HCT116 (cell line): Measurements from ENCODE around the gene DZIP1L. TPM values are rescaled to one million over a fixed set of nuclear protein-coding genes. Genes with fewer than 3 reads are reported as not detected.

ENCODE experiments used
- ATAC-seq: fragments of 200-7000 bp; cut with Tn5 transposase; 2 replicates; pipeline ENCODE4 v1.9.1; 2020; ENCODE audit warnings: mild to moderate bottlenecking, moderate library complexity
- BruUV-seq: library from RNA; stranded (reverse); fragments of 400-500 nt; replicated peaks from 2 replicates; lab custom pipeline; 2021; lab: Mats Ljungman, UMichigan
- CTCF ChIA-PET: fragments of 300-600 bp; sonication (Branson Sonifier 250); formaldehyde crosslinking; loops from one replicate; lab custom pipeline; 2021; ENCODE audit warnings: antibody characterized with exemption; lab: Charles Lee
- POLR2A ChIA-PET: fragments of 300-600, 350-600 bp; sonication (Branson Sonifier 250); formaldehyde crosslinking; loops from one replicate; lab custom pipeline; 2021; ENCODE audit warnings: antibody characterized with exemption; lab: Charles Lee
- RAD21 ChIA-PET, 2 experiments: fragments of 300-600 bp; sonication (Branson Sonifier 250); formaldehyde crosslinking; loops; one replicate each; lab custom pipeline; 2023; ENCODE audit warnings: low total read pairs in 2 of 2; ENCODE audit not compliant: uncharacterized antibody in 2 of 2, unreplicated experiment in 2 of 2, low non-redundant PET in 1 of 2; lab: Charles Lee
- DNase-seq: peaks from one replicate; pipeline ENCODE4 v3.0.0-alpha.2; 2010; ENCODE audit warnings: low read depth, low spot score
- H2AFZ ChIP-seq: fragments of 200-600 bp; shearing (Covaris generic), sonication (generic); 2 replicates; pipeline ENCODE4 v1.6.1; 2017; ENCODE audit warnings: low read depth, mixed run types, mixed read lengths, antibody characterized with exemption, low read length; ENCODE audit not compliant: poor library complexity, severe bottlenecking
- H3K27ac ChIP-seq: 2 replicates; pipeline ENCODE4 v1.5.1; 2012; ENCODE audit warnings: low read depth, low read length
- H3K27me3 ChIP-seq: fragments of 200-600 bp; sonication (generic); 2 replicates; pipeline ENCODE4 v1.6.1; 2016; ENCODE audit warnings: mixed run types, low read length, mixed read lengths; ENCODE audit not compliant: insufficient read depth
- H3K36me3 ChIP-seq, 2 experiments: fragments of 200-500 bp in 1 of 2; fragments of 200-600 bp in 1 of 2; sonication (Bioruptor generic) in 1 of 2; sonication (generic) in 1 of 2; 2 replicates each; pipeline versions ENCODE4 v1.5.1 to v1.6.1; 2014 to 2016; ENCODE audit warnings: low read length in 2 of 2, inconsistent platforms in 1 of 2, mixed read lengths in 1 of 2, mixed run types in 1 of 2; ENCODE audit not compliant: insufficient read depth in 2 of 2, control insufficient read depth in 1 of 2
- H3K4me1 ChIP-seq, 2 experiments: fragments of 200-600 bp in 1 of 2; sonication (generic) in 1 of 2; 2 replicates each; pipeline versions ENCODE4 v1.5.1 to v1.6.1; 2012 to 2017; ENCODE audit warnings: low read length in 2 of 2, inconsistent platforms in 1 of 2, mild to moderate bottlenecking in 1 of 2, mixed read lengths in 1 of 2, mixed run types in 1 of 2, moderate library complexity in 1 of 2; ENCODE audit not compliant: insufficient read depth in 2 of 2, control insufficient read depth in 1 of 2
- H3K4me2 ChIP-seq: fragments of 200-600 bp; sonication (generic); 2 replicates; pipeline ENCODE4 v1.6.1; 2017; ENCODE audit warnings: mixed run types, low read length, mixed read lengths
- H3K4me3 ChIP-seq, 2 experiments: fragments of 200-600 bp in 1 of 2; sonication (generic) in 1 of 2; replicated peaks in 1 of 2; 2 replicates each; pipeline ENCODE4 v1.5.1; 2011 to 2016; ENCODE audit warnings: low read length in 2 of 2, control low read depth in 1 of 2, low read depth in 1 of 2, mild to moderate bottlenecking in 1 of 2, mixed read lengths in 1 of 2, mixed run types in 1 of 2
- H3K79me2 ChIP-seq: fragments of 200-600 bp; sonication (generic); 2 replicates; pipeline ENCODE4 v1.6.1; 2017; ENCODE audit warnings: mild to moderate bottlenecking, mixed run types, low read length, moderate library complexity, mixed read lengths; ENCODE audit not compliant: insufficient read depth
- H3K9ac ChIP-seq: fragments of 200-600 bp; sonication (generic); 2 replicates; pipeline ENCODE4 v1.6.1; 2016; ENCODE audit warnings: low read length, mixed read lengths
- H3K9me2 ChIP-seq: fragments of 200-600 bp; sonication (generic), shearing (Covaris generic); 2 replicates; pipeline ENCODE4 v1.6.1; 2017; ENCODE audit warnings: mixed run types, mild to moderate bottlenecking, moderate library complexity; ENCODE audit not compliant: insufficient read depth
- H3K9me3 ChIP-seq, 2 experiments: fragments of 200-500 bp in 1 of 2; fragments of 200-600 bp in 1 of 2; sonication (Bioruptor generic) in 1 of 2; sonication (generic) in 1 of 2; 2 replicates each; pipeline ENCODE4 v1.6.1; 2014 to 2017; ENCODE audit warnings: low read length in 2 of 2, mixed read lengths in 2 of 2, inconsistent platforms in 1 of 2, low read depth in 1 of 2, mild to moderate bottlenecking in 1 of 2, mixed run types in 1 of 2, moderate library complexity in 1 of 2; ENCODE audit not compliant: control insufficient read depth in 1 of 2, insufficient read depth in 1 of 2
- H4K20me1 ChIP-seq: fragments of 200-600 bp; sonication (generic), shearing (Covaris generic); 2 replicates; pipeline ENCODE4 v1.6.1; 2017; ENCODE audit warnings: mixed run types, mild to moderate bottlenecking, moderate library complexity; ENCODE audit not compliant: insufficient read depth
- ATF3 ChIP-seq: IDR thresholded peaks from 2 replicates; pipeline ENCODE4 v1.6.1; 2012
- CBX3 ChIP-seq: IDR thresholded peaks from 2 replicates; pipeline ENCODE4 v1.6.1; 2012; ENCODE audit warnings: low read depth
- CEBPB ChIP-seq: IDR thresholded peaks from 2 replicates; pipeline ENCODE4 v1.6.1; 2012; ENCODE audit warnings: low read depth
- EGR1 ChIP-seq: IDR thresholded peaks from 2 replicates; pipeline ENCODE4 v1.6.1; 2012; ENCODE audit warnings: low read depth
- EZH2 ChIP-seq: fragments of 200-600 bp; sonication (generic); IDR thresholded peaks from 2 replicates; pipeline ENCODE4 v1.6.1; 2017; ENCODE audit warnings: antibody characterized with exemption, mixed run types
- JUND ChIP-seq: IDR thresholded peaks from 2 replicates; pipeline ENCODE4 v1.6.1; 2012
- POLR2AphosphoS5 ChIP-seq: IDR thresholded peaks from 2 replicates; pipeline ENCODE4 v1.6.1; 2011; ENCODE audit warnings: mild to moderate bottlenecking, low read depth, low read length, moderate library complexity
- RAD21 ChIP-seq: IDR thresholded peaks from 2 replicates; pipeline ENCODE4 v1.6.1; 2012; ENCODE audit warnings: low read depth, mild to moderate bottlenecking
- REST ChIP-seq: IDR thresholded peaks from 2 replicates; pipeline ENCODE4 v1.6.1; 2012; ENCODE audit warnings: low read depth
- SIN3A ChIP-seq: IDR thresholded peaks from 2 replicates; pipeline ENCODE4 v1.6.1; 2012; ENCODE audit warnings: low read depth
- TCF7L2 ChIP-seq: IDR thresholded peaks from 2 replicates; pipeline ENCODE4 v1.7.0; 2011; ENCODE audit warnings: borderline replicate concordance, inconsistent platforms; ENCODE audit not compliant: insufficient read depth, insufficient read length; ENCODE audit errors: extremely low read depth
- YY1 ChIP-seq: IDR thresholded peaks from 2 replicates; pipeline ENCODE4 v1.6.1; 2011; ENCODE audit warnings: low read length, low read depth, moderate library complexity, mild to moderate bottlenecking; ENCODE audit not compliant: insufficient replicate concordance; ENCODE audit errors: extremely low read depth
- ZBTB33 ChIP-seq: IDR thresholded peaks from 2 replicates; pipeline ENCODE4 v1.6.1; 2011; ENCODE audit warnings: mild to moderate bottlenecking, low read length, moderate library complexity; ENCODE audit not compliant: insufficient replicate concordance; ENCODE audit errors: extremely low read depth
- ZNF274 ChIP-seq: fragments of 200-500 bp; sonication (Bioruptor generic); IDR thresholded peaks from 2 replicates; pipeline ENCODE4 v1.6.1; 2014; ENCODE audit warnings: mild to moderate bottlenecking, low read depth, low read length, inconsistent platforms
- intact Hi-C: fragments of 100-400 bp; cut with micrococcal nuclease; formaldehyde crosslinking; loops from 2 replicates; pipeline ENCODE4 v1.10.0; 2022
- total RNA-seq: library from RNA; stranded (reverse); gene quantifications from one replicate; pipeline ENCODE4 v1.2.1, GENCODE V29; 2021; ENCODE audit not compliant: unreplicated experiment

DZIP1L gene
- total RNA-seq, 1 experiment from 2014 or later: 9.6 TPM

GRCh38 chr3:138012526-138012925 is 102.9 kb downstream of the DZIP1L start:
- no TSS peak for BruUV-seq
- TF ChIP-seq ATF3 (no peak), YY1 (no peak), SIN3A (no peak), POLR2AphosphoS5 (no peak), ZBTB33 (no peak), EZH2 (no peak), REST (no peak), RAD21 (no peak), CEBPB (no peak), EGR1 (no peak), TCF7L2 (no peak), JUND (no peak), ZNF274 (no peak), CBX3 (no peak)

More at GRCh38 chr3:138012526-138012925, 102.9 kb downstream of the DZIP1L start:
- Histone ChIP-seq H4K20me1 (no peaks in the 10 kb centered on the region), H3K36me3 (no peaks in the 10 kb centered on the region), H3K4me2 (no peak overlapping the region), H3K9me2 (no peaks in the 10 kb centered on the region), H3K27me3 (no peaks in the 10 kb centered on the region), H3K4me1 (no peaks in the 10 kb centered on the region), H3K4me3 (no peak overlapping the region), H3K27ac (no peak overlapping the region), H2AFZ (no peak overlapping the region), H3K79me2 (no peaks in the 10 kb centered on the region), H3K9ac (no peak overlapping the region), H3K9me3 (no peaks in the 10 kb centered on the region)
- POLR2A ChIA-PET: no interaction called here
- ATAC-seq (no peak), DNase-seq (no peak)
- intact Hi-C loops: no loop called here
- RAD21 ChIA-PET: no interaction called here
- CTCF ChIA-PET: no interaction called here

Other genes starting within 250 kb of the DZIP1L start
- gene CLDN18, start 105.4 kb downstream of the DZIP1L start, total RNA-seq: 0.17 TPM
- gene A4GNT, start 16.8 kb upstream of the DZIP1L start, total RNA-seq: not detected
- gene DBR1, start 59.3 kb upstream of the DZIP1L start, total RNA-seq: 21.6 TPM
- gene ARMC8, start 71.7 kb upstream of the DZIP1L start, total RNA-seq: 36.2 TPM
- gene NME9, start 214.2 kb upstream of the DZIP1L start, total RNA-seq: 0.79 TPM
- gene MRAS, start 233.0 kb upstream of the DZIP1L start, total RNA-seq: 13.5 TPM